ENCODE data around the gene FAM171A2. TPM values are rescaled to one million over a fixed set of nuclear protein-coding genes. Genes with fewer than 3 reads are reported as not detected.

Gene FAM171A2
- 2.4 to 4.5 TPM (median 4.1 TPM) in 5 replicates for total RNA-seq (2022; extraction: Qiagen RNA extraction; ENCODE audit: low read depth)

GRCh38 chr17:44363613-44364159 lies at the start of gene FAM171A2:
Gene FAM171A2 (minus strand): TSS chr17:44363853. CDS start chr17:44363714, 139 bp downstream.

GRCh38 chr17:44389281-44389680 lies 25.6 kb upstream of the FAM171A2 start, which contains the start of gene ITGA2B:
Gene ITGA2B (minus strand): TSS chr17:44389649. CDS start chr17:44389473, 176 bp downstream.

GRCh38 chr17:44344939-44345453 lies 18.7 kb downstream of the FAM171A2 start, which contains the start of gene GRN:
Gene GRN (plus strand): TSS chr17:44345302. CDS start chr17:44349165, 3,863 bp downstream.

GRCh38 chr17:44324571-44325275 lies 38.9 kb downstream of the FAM171A2 start, which contains the start of gene SLC25A39:
Gene SLC25A39 (minus strand): TSS chr17:44324823. CDS start chr17:44323562, 1,261 bp downstream.

GRCh38 chr17:44308320-44308818 lies 55.3 kb downstream of the FAM171A2 start, which contains the start of gene RUNDC3A:
Gene RUNDC3A (plus strand): TSS chr17:44308601. CDS start chr17:44308833, 232 bp downstream.

Other genes starting within 250 kb of the FAM171A2 start
- gene HDAC5, start 240.2 kb downstream of the FAM171A2 start, total RNA-seq (2022; extraction: Qiagen RNA extraction; ENCODE audit: low read depth), result 13.6 to 15.8 TPM (median 14.3 TPM) in 5 replicates
- 8.1 to 10.5 TPM (median 9.5 TPM) in 5 replicates for gene HROB, start 221.9 kb downstream of the FAM171A2 start, total RNA-seq (2022; extraction: Qiagen RNA extraction; ENCODE audit: low read depth)
- gene ASB16, start 193.1 kb downstream of the FAM171A2 start, total RNA-seq (2022; extraction: Qiagen RNA extraction; ENCODE audit: low read depth), result 0.17 TPM in 1 of 5 replicates, not detected in the others
- gene TMUB2, start 176.9 kb downstream of the FAM171A2 start, total RNA-seq (2022; extraction: Qiagen RNA extraction; ENCODE audit: low read depth), result 35.7 to 45.8 TPM (median 44.6 TPM) in 5 replicates
- 55.1 to 69.0 TPM (median 65.1 TPM) in 5 replicates for gene ATXN7L3, start 164.0 kb downstream of the FAM171A2 start, total RNA-seq (2022; extraction: Qiagen RNA extraction; ENCODE audit: low read depth)
- gene UBTF, start 144.2 kb downstream of the FAM171A2 start, total RNA-seq (2022; extraction: Qiagen RNA extraction; ENCODE audit: low read depth), result 99.9 to 104 TPM (median 102 TPM) in 5 replicates
- 0.02 TPM in 1 of 5 replicates, not detected in the others for gene SLC4A1, start 95.7 kb downstream of the FAM171A2 start, total RNA-seq (2022; extraction: Qiagen RNA extraction; ENCODE audit: low read depth)
- gene RUNDC3A, start 55.3 kb downstream of the FAM171A2 start, total RNA-seq (2022; extraction: Qiagen RNA extraction; ENCODE audit: low read depth), result 0.53 to 0.94 TPM (median 0.83 TPM) in 5 replicates
- 145 to 215 TPM (median 198 TPM) in 5 replicates for gene SLC25A39, start 39.0 kb downstream of the FAM171A2 start, total RNA-seq (2022; extraction: Qiagen RNA extraction; ENCODE audit: low read depth)
- gene GRN, start 18.6 kb downstream of the FAM171A2 start, total RNA-seq (2022; extraction: Qiagen RNA extraction; ENCODE audit: low read depth), result 217 to 252 TPM (median 238 TPM) in 5 replicates
- gene ITGA2B, start 25.8 kb upstream of the FAM171A2 start, total RNA-seq (2022; extraction: Qiagen RNA extraction; ENCODE audit: low read depth), result 1.0 to 1.9 TPM (median 1.6 TPM) in 5 replicates
- gene GPATCH8, start 139.6 kb upstream of the FAM171A2 start, total RNA-seq (2022; extraction: Qiagen RNA extraction; ENCODE audit: low read depth), result 17.9 to 23.8 TPM (median 20.7 TPM) in 5 replicates
- gene FZD2, start 193.6 kb upstream of the FAM171A2 start, total RNA-seq (2022; extraction: Qiagen RNA extraction; ENCODE audit: low read depth), result 27.4 to 44.8 TPM (median 41.2 TPM) in 5 replicates